Activated CD4-positive, alpha-beta T cell treated with anti-CD3 and anti-CD28 coated beads for 36 hours (primary cell): ENCODE results near the gene RTP2. TPM values are rescaled to one million over a fixed set of nuclear protein-coding genes. Genes with fewer than 3 reads are reported as not detected.
"Not testable (repeated sequence)": the region's sequence is repeated elsewhere in the genome, so short reads cannot be mapped to it uniquely, and the experiment has no call there.

Experiments used
- ATAC-seq: fragments of 200-7000 bp; cut with Tn5 transposase; one replicate; pipeline ENCODE4 v1.10.0; 2021; ENCODE audit warnings: mild to moderate bottlenecking, moderate library complexity
- CTCF ChIA-PET: fragments of 350-600 bp; sonication (Branson Sonifier 250); formaldehyde crosslinking; loops from one replicate; lab custom pipeline; 2021; ENCODE audit warnings: antibody characterized with exemption; lab: Charles Lee
- POLR2A ChIA-PET: fragments of 350-600 bp; sonication (Branson Sonifier 250); formaldehyde crosslinking; loops from one replicate; lab custom pipeline; 2021; ENCODE audit warnings: antibody characterized with exemption, inconsistent platforms; lab: Charles Lee
- DNase-seq: peaks from one replicate; pipeline ENCODE4 v3.0.0-alpha.2; 2020
- H3K27ac Mint-ChIP-seq: one replicate; pipeline ENCODE4 v1.8.0; 2021; ENCODE audit warnings: mixed read lengths
- H3K27me3 Mint-ChIP-seq: one replicate; pipeline ENCODE4 v1.8.0; 2021; ENCODE audit warnings: mixed read lengths
- H3K36me3 Mint-ChIP-seq: one replicate; pipeline ENCODE4 v1.8.0; 2021; ENCODE audit warnings: low read depth, mixed read lengths
- H3K4me1 Mint-ChIP-seq: one replicate; pipeline ENCODE4 v1.8.0; 2021; ENCODE audit warnings: mixed read lengths
- H3K4me3 Mint-ChIP-seq: one replicate; pipeline ENCODE4 v1.8.0; 2021; ENCODE audit warnings: mild to moderate bottlenecking, moderate library complexity, mixed read lengths
- H3K9me3 Mint-ChIP-seq: one replicate; pipeline ENCODE4 v1.8.0; 2021; ENCODE audit warnings: low read depth, mixed read lengths
- intact Hi-C, 2 experiments: fragments of 100-400 bp; cut with DNase I in 1 of 2; cut with micrococcal nuclease in 1 of 2; formaldehyde crosslinking; loops; one replicate each; pipeline versions ENCODE4 v1.14.2 to v1.15.1; 2022 to 2024; cut with DNase I, micrococcal nuclease
- total RNA-seq, 2 experiments: library from RNA; stranded (reverse); gene quantifications; one replicate each; pipeline ENCODE4 v1.2.3, GENCODE V29; 2021

RTP2 gene
- total RNA-seq, 2 experiments from 2014 or later = not detected

- no peak overlapping the region for H3K27ac Mint-ChIP-seq
- ATAC-seq (no peak), DNase-seq (no peak)
- ChIA-PET CTCF (interaction anchor here (0.9 to 4.1 kb wide), 4 partner anchors 10 to 374 kb away, joined by 3 to 11 read pairs (median 8); no protein-coding TSS in a partner anchor), POLR2A (interaction anchor here (0.6 kb wide), 1 partner anchor 43 kb away, joined by 5 read pairs; no protein-coding TSS in a partner anchor)
- intact Hi-C loops = no loop called here
- peaks cover 25% of the 10 kb centered on the region for H3K27me3 Mint-ChIP-seq
- no peak overlapping the region for H3K4me3 Mint-ChIP-seq
- H3K4me1 Mint-ChIP-seq = no peaks in the 10 kb centered on the region
- H3K36me3 Mint-ChIP-seq = no peaks in the 10 kb centered on the region
- no peaks in the 10 kb centered on the region for H3K9me3 Mint-ChIP-seq
Observed at GRCh38 chr3:187693431-187693830, 8.9 kb downstream of the RTP2 start.

GRCh38 chr3:187689984-187690383 lies 12.4 kb downstream of the RTP2 start:
- H3K4me3 Mint-ChIP-seq = no peak overlapping the region
- no peak overlapping the region for H3K27ac Mint-ChIP-seq
- ATAC-seq (no peak), DNase-seq (no peak)
- H3K36me3 Mint-ChIP-seq = no peaks in the 10 kb centered on the region
- ChIA-PET CTCF (interaction anchor here (0.6 to 1.0 kb wide), 2 partner anchors 11 to 371 kb away, joined by 3 to 4 read pairs; no protein-coding TSS in a partner anchor), POLR2A (no interaction called here)
- H3K27me3 Mint-ChIP-seq = peaks cover 34% of the 10 kb centered on the region
- intact Hi-C loops = no loop called here
- no peaks in the 10 kb centered on the region for H3K4me1 Mint-ChIP-seq
- peaks cover 9% of the 10 kb centered on the region for H3K9me3 Mint-ChIP-seq

DNA sequence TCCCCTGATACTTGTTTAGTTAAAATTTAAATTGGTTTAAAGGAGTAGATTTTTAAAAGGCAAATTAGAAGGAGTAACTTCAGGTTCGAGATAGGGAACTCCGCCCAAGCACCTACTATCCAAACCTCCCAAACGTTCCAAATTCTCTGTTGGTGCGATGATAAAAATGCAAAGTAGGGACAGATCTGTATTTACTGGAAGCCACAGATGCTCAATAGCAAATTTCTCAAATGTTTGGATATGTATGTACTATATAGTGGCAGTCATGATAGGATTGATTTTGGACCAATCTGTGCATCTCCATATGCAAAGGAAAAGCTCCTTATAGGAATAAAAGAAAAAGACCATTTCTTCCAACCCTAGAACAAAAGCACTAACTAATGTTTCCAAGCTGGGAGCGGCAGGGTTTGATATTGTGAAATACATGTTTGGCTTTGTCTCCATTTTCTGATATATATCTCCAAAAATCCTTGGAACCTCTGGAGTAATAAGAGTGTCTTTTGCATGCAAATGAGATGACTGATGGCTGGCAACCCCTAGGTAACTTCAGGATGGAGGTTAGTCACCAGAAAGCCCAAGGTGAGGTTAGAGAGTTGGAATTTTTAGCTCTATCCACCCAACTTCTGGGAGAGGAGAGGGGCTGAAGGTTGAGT lies 15.6 kb downstream of the RTP2 start:
- POLR2A ChIA-PET = no interaction called here
- Mint-ChIP-seq H3K27ac (no peak overlapping the region), H3K27me3 (peaks cover 36% of the 10 kb centered on the region), H3K4me1 (peaks cover 7% of the 10 kb centered on the region), H3K4me3 (no peak overlapping the region), H3K36me3 (no peaks in the 10 kb centered on the region), H3K9me3 (peaks cover 9% of the 10 kb centered on the region)
- CTCF ChIA-PET = interaction anchor here (1.0 to 16.9 kb wide), 3 partner anchors 7 to 365 kb away, joined by 3 to 349 read pairs (median 13); no protein-coding TSS in a partner anchor
- intact Hi-C loops = no loop called here
- ATAC-seq (no peak), DNase-seq (no peak)

DNA sequence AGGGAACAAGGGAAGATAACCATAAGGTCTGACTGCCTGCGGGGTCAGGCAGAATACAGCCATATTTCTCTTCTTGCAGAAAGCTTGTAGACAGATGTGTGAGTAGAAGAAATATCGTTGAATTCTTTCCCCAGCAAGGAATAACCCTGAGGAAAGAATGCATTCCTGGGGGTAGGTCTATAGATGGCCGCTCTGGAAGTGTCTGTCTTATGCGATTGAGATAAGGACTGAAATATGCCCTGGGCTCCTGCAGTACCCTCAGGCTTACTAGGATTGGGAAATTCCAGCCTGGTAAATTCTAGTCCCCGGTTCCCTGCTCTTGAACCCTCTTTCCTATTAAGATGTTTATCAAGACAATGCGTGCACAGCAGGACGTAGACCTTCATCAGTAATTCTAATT lies 16.4 kb downstream of the RTP2 start:
- DNase-seq (no peak), ATAC-seq (no peak)
- Mint-ChIP-seq H3K36me3 (no peaks in the 10 kb centered on the region), H3K4me3 (no peak overlapping the region), H3K4me1 (peaks cover 7% of the 10 kb centered on the region), H3K27ac (no peak overlapping the region), H3K9me3 (peaks cover 9% of the 10 kb centered on the region), H3K27me3 (peaks cover 35% of the 10 kb centered on the region)
- CTCF ChIA-PET = interaction anchor here (16.9 kb wide), 1 partner anchor 364 kb away, joined by 349 read pairs; no protein-coding TSS in a partner anchor
- POLR2A ChIA-PET = no interaction called here
- intact Hi-C loops = no loop called here

DNA sequence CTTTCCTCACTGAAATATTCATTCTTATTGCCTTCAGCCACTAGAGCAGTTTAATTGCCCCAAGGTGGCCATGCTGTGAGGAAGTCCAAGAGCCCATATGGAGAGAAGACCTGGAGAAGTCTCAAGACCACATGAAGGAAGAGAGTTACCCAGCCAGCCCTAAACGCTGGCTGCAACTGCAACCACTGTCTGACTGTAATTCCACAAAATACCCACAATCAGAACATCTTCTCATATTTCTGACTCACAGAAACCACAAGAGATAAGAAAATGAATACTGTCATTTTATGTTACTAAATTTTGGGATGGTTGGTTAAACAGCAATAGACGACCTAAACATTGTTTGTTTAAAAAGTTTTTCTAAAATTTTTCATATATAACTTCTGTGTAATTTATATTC lies 17.5 kb downstream of the RTP2 start:
- intact Hi-C loops = no loop called here
- ATAC-seq = peak; percentile 42
- ChIA-PET CTCF (interaction anchor here (0.9 to 16.9 kb wide), 4 partner anchors 10 to 363 kb away, joined by 3 to 349 read pairs (median 3); no protein-coding TSS in a partner anchor), POLR2A (no interaction called here)
- Mint-ChIP-seq H3K36me3 (no peaks in the 10 kb centered on the region), H3K4me3 (no peak overlapping the region), H3K27me3 (peaks cover 40% of the 10 kb centered on the region), H3K4me1 (peaks cover 7% of the 10 kb centered on the region), H3K9me3 (peaks cover 9% of the 10 kb centered on the region), H3K27ac (no peak overlapping the region)
- peak; percentile 12 for DNase-seq

DNA sequence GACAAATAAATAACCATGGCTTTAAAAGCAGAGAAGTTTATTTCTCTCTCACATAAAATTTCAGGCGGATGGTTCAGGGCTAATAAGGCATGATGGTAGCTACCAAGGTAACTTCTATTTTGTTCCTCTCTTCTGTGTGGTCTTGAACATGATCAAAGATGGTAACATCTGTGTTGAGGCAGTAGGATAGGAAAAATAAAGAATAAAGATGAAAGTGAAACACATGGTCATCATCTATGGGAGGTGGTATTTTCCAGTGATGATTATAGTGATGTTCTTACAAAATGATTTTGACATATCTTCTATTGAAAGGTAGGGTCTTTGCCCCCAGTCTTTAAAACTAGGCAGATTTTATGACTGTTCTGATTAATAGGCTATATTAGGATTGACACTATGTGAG lies 17.9 kb downstream of the RTP2 start:
- Mint-ChIP-seq H3K4me3 (no peak overlapping the region), H3K27ac (no peak overlapping the region)

DNA sequence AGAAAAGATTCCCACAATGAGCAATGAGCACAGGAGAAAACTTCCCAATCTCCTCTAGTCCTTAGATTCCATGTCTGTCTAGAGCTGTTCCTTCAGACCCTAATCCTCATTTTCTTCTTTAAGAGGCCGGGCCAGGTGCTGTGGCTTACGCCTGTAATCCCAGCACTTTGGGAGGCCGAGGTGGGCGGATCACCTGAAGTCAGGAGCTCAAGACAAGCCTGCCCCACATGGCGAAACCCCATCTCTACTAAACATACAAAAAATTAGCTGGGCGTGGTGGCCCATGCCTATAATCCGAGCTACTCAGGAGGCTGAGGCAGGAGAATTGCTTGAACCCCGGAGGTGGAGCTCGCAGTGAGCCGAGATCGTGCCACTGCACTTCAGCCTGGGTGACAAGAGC lies 20.6 kb downstream of the RTP2 start:
- CTCF ChIA-PET = interaction anchor here (0.7 to 16.9 kb wide), 10 partner anchors 9 to 360 kb away, joined by 3 to 349 read pairs (median 4); partner anchors contain the start of genes RTP2 and SST
- H3K36me3 Mint-ChIP-seq, H3K4me1 Mint-ChIP-seq, H3K4me3 Mint-ChIP-seq, ATAC-seq, POLR2A ChIA-PET, H3K9me3 Mint-ChIP-seq, DNase-seq, intact Hi-C loops, H3K27ac Mint-ChIP-seq: not testable (repeated sequence)
- H3K27me3 Mint-ChIP-seq = peaks cover 44% of the 10 kb centered on the region

More for the DNA sequence above, 17.9 kb downstream of the RTP2 start:
- DNase-seq (no peak), ATAC-seq (no peak)
- CTCF ChIA-PET = interaction anchor here (0.9 to 16.9 kb wide), 5 partner anchors 9 to 362 kb away, joined by 3 to 349 read pairs (median 3); no protein-coding TSS in a partner anchor
- peaks cover 9% of the 10 kb centered on the region for H3K9me3 Mint-ChIP-seq
- peaks cover 7% of the 10 kb centered on the region for H3K4me1 Mint-ChIP-seq
- no peaks in the 10 kb centered on the region for H3K36me3 Mint-ChIP-seq
- peaks cover 42% of the 10 kb centered on the region for H3K27me3 Mint-ChIP-seq
- POLR2A ChIA-PET = no interaction called here
- intact Hi-C loops = no loop called here

GRCh38 chr3:187679638-187680396 lies 22.5 kb downstream of the RTP2 start:
- Mint-ChIP-seq H3K27me3 (peaks cover 43% of the 10 kb centered on the region), H3K4me1 (peaks cover 7% of the 10 kb centered on the region), H3K4me3 (no peak overlapping the region), H3K9me3 (no peaks in the 10 kb centered on the region), H3K36me3 (no peaks in the 10 kb centered on the region), H3K27ac (no peak overlapping the region)
- ATAC-seq (peak; percentile 63), DNase-seq (peak; percentile 83)
- POLR2A ChIA-PET = interaction anchor here (0.6 to 0.9 kb wide), 2 partner anchors 360 to 1359 kb away, joined by 4 to 5 read pairs; no protein-coding TSS in a partner anchor
- CTCF ChIA-PET = interaction anchor here (0.6 to 16.9 kb wide), 64 partner anchors 9 to 1531 kb away, joined by 3 to 349 read pairs (median 6); partner anchors contain the start of genes RTP2, RTP4 and SST
- intact Hi-C loops = loop anchor here (1.0 to 5.0 kb wide), 5 partner anchors 34 to 460 kb away; no protein-coding TSS in a partner anchor

DNA sequence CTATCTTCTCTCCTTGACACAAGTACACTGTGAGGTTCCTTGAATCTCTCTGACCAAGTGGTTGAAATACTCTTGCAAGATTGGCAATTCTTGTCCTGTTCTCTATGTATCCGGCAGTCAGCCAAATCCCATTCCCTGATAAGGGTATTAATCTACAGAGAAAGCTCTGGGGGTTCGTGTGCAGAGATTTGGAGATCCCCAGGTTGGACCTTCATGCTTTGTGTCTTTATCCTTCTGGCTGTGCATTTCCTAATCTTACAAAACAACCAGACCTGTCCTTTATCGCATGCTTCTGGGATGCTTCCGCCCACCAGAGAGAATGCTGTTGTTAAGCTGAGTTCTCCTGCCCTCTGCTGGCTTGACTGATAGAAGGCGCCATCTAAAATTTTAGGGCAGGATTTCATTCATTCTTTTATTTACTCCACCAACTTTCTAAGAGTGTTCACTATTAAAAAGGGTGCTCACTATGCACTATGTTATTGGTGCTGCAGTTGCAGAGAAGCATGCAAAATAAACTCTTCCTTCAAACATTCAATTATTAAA lies 23.6 kb downstream of the RTP2 start:
- no peaks in the 10 kb centered on the region for H3K36me3 Mint-ChIP-seq
- intact Hi-C loops = loop anchor here (1.0 to 5.0 kb wide), 5 partner anchors 36 to 458 kb away; no protein-coding TSS in a partner anchor
- peak; percentile 42 for ATAC-seq
- DNase-seq = peak; percentile 63
- no peak overlapping the region for H3K4me3 Mint-ChIP-seq
- no peaks in the 10 kb centered on the region for H3K4me1 Mint-ChIP-seq
- H3K9me3 Mint-ChIP-seq = no peaks in the 10 kb centered on the region
- ChIA-PET POLR2A (interaction anchor here (0.9 kb wide), 1 partner anchor 359 kb away, joined by 4 read pairs; no protein-coding TSS in a partner anchor), CTCF (interaction anchor here (0.6 to 16.9 kb wide), 49 partner anchors 8 to 1522 kb away, joined by 3 to 349 read pairs (median 7); partner anchors contain the start of genes RTP2 and SST)
- H3K27ac Mint-ChIP-seq = no peak overlapping the region
- H3K27me3 Mint-ChIP-seq = peaks cover 50% of the 10 kb centered on the region

- Mint-ChIP-seq H3K4me3 (no peak overlapping the region), H3K4me1 (no peaks in the 10 kb centered on the region)
- intact Hi-C loops = loop anchor here in 1 of 2 experiments (5.0 kb wide), 1 partner anchor 455 kb away; no protein-coding TSS in a partner anchor
Observed at GRCh38 chr3:187677604-187678003, 24.8 kb downstream of the RTP2 start.

More at GRCh38 chr3:187677604-187678003, 24.8 kb downstream of the RTP2 start:
- H3K27me3 Mint-ChIP-seq = peaks cover 49% of the 10 kb centered on the region
- ATAC-seq = no peak
- ChIA-PET CTCF (interaction anchor here (0.6 to 16.9 kb wide), 7 partner anchors 35 to 461 kb away, joined by 3 to 349 read pairs (median 3); no protein-coding TSS in a partner anchor), POLR2A (no interaction called here)
- no peak for DNase-seq
- H3K9me3 Mint-ChIP-seq = no peaks in the 10 kb centered on the region
- H3K36me3 Mint-ChIP-seq = no peaks in the 10 kb centered on the region
- H3K27ac Mint-ChIP-seq = no peak overlapping the region
